ENCODE measurements around the gene TTLL11.

DNA sequence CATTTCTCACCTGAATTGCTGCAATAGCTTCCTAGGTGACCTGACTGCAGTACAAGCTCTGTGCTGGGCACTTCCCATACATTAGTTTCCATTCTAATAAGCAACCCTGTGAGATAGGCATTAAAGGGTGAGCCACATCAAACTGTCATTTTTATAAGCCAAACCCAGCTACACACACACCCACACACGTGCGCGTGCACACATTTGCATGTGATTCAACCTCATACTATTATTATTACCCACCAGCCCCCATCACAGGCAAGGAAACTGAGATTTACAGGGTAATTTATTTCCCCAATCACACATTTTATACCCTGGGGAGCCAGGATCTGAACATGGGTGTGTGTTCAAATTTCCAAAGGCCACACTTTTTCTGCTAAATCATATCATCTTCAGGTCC lies 93.6 kb downstream of the TTLL11 start:
- no peak for TF ChIP-seq POLR2A (IDR thresholded peaks at IDR 0.05)
- TF ChIP-seq, protein P1, sequence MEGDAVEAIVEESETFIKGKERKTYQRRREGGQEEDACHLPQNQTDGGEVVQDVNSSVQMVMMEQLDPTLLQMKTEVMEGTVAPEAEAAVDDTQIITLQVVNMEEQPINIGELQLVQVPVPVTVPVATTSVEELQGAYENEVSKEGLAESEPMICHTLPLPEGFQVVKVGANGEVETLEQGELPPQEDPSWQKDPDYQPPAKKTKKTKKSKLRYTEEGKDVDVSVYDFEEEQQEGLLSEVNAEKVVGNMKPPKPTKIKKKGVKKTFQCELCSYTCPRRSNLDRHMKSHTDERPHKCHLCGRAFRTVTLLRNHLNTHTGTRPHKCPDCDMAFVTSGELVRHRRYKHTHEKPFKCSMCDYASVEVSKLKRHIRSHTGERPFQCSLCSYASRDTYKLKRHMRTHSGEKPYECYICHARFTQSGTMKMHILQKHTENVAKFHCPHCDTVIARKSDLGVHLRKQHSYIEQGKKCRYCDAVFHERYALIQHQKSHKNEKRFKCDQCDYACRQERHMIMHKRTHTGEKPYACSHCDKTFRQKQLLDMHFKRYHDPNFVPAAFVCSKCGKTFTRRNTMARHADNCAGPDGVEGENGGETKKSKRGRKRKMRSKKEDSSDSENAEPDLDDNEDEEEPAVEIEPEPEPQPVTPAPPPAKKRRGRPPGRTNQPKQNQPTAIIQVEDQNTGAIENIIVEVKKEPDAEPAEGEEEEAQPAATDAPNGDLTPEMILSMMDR (IDR thresholded peaks at IDR 0.05) = no peak

All from tibial nerve (tissue), 3 donors.